HFFc6 (cell line): ENCODE results near the gene SLC37A3. TPM values are rescaled to one million over a fixed set of nuclear protein-coding genes. Genes with fewer than 3 reads are reported as not detected.
"Not testable (repeated sequence)": the region's sequence is repeated elsewhere in the genome, so short reads cannot be mapped to it uniquely, and the experiment has no call there.

Experiments
- DNase-seq: peaks from one replicate; pipeline ENCODE4 v3.0.0-alpha.2; 2018
- H3K27ac Mint-ChIP-seq: 2 replicates; pipeline ENCODE4 v1.8.0; 2020; ENCODE audit warnings: mild to moderate bottlenecking, mixed read lengths
- H3K27me3 Mint-ChIP-seq: 2 replicates; pipeline ENCODE4 v1.8.0; 2021; ENCODE audit warnings: mild to moderate bottlenecking, moderate library complexity, mixed read lengths; ENCODE audit not compliant: insufficient read depth
- H3K36me3 Mint-ChIP-seq: 2 replicates; pipeline ENCODE4 v1.8.0; 2021; ENCODE audit warnings: low read depth, mixed read lengths
- H3K4me1 Mint-ChIP-seq: 2 replicates; pipeline ENCODE4 v1.8.0; 2020; ENCODE audit warnings: low read depth, mixed read lengths
- H3K4me3 Mint-ChIP-seq: 2 replicates; pipeline ENCODE4 v1.8.0; 2020; ENCODE audit warnings: mild to moderate bottlenecking, moderate library complexity, mixed read lengths
- H3K9me3 Mint-ChIP-seq: 2 replicates; pipeline ENCODE4 v1.8.0; 2020; ENCODE audit warnings: mild to moderate bottlenecking, mixed read lengths
- total RNA-seq, 6 experiments: library from RNA; stranded (reverse); fragmentation: NEBNext Ultra II Directional; extraction: Animal tissue kit (Norgen Biotek cat#: 25700); gene quantifications; 2 replicates in 1 of 6; 3 replicates in 5 of 6; pipeline ENCODE4 v1.2.3, GENCODE V29; 2021
- TF ChIP-seq, protein P1 (sequence below): fragments of 200-600 bp; sonication (generic); IDR thresholded peaks from 2 replicates; pipeline ENCODE4 v1.5.0; 2021; ENCODE audit warnings: antibody characterized with exemption, mild to moderate bottlenecking

The SLC37A3 gene
- total RNA-seq, 6 experiments from 2014 or later: 26.3 to 32.8 (median 27.1) TPM

DNA sequence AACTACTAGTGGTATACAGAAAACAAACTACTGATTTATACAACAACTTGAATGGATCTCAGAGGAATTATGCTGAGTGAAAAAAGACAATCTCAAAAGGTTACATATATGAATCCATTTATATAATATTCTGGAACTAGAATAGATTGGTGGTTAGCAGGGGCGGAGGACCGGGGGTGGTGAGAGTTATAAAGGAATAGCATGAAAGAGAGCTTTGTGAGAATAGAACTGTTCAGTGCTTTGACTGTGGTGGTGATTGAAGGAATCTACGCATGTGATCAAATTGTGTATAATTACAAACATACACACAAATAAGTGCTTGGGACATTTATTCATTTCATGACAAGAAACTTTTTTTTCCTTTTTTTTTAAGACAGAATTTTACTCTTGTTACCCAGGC, 25.2 kb upstream of the SLC37A3 start:
- Mint-ChIP-seq H3K4me1 (no peaks in the 10 kb centered on the region), H3K27ac (no peak overlapping the region), H3K36me3 (no peaks in the 10 kb centered on the region), H3K4me3 (no peak overlapping the region), H3K9me3 (no peaks in the 10 kb centered on the region), H3K27me3 (peaks cover 27% of the 10 kb centered on the region)
- TF ChIP-seq, protein P1, sequence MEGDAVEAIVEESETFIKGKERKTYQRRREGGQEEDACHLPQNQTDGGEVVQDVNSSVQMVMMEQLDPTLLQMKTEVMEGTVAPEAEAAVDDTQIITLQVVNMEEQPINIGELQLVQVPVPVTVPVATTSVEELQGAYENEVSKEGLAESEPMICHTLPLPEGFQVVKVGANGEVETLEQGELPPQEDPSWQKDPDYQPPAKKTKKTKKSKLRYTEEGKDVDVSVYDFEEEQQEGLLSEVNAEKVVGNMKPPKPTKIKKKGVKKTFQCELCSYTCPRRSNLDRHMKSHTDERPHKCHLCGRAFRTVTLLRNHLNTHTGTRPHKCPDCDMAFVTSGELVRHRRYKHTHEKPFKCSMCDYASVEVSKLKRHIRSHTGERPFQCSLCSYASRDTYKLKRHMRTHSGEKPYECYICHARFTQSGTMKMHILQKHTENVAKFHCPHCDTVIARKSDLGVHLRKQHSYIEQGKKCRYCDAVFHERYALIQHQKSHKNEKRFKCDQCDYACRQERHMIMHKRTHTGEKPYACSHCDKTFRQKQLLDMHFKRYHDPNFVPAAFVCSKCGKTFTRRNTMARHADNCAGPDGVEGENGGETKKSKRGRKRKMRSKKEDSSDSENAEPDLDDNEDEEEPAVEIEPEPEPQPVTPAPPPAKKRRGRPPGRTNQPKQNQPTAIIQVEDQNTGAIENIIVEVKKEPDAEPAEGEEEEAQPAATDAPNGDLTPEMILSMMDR: no peak
- no peak for DNase-seq

DNA sequence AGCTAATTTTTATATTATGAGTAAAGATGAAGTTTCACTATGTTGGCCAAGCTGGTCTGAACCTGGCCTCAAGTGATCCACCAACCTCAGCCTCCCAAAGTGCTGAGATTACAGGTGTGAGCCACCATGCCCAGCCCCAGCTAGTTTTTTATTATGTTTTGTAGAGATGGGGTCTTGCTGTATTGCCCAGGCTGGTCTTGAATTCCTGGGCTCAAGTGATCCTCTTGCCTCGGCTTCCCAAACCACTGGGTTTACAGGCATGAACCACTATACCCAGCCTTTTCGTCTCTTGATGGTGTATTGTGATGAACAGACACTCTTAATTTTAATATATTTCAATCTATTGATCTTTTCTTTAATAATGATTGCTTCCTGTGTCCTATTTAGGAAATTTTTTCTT, 23.2 kb upstream of the SLC37A3 start:
- TF ChIP-seq, protein P1: no peak
- no peak for DNase-seq
- Mint-ChIP-seq H3K36me3 (no peaks in the 10 kb centered on the region), H3K4me3 (no peak overlapping the region), H3K27ac (no peak overlapping the region), H3K27me3 (peaks cover 33% of the 10 kb centered on the region), H3K9me3 (no peaks in the 10 kb centered on the region), H3K4me1 (no peaks in the 10 kb centered on the region)

DNA sequence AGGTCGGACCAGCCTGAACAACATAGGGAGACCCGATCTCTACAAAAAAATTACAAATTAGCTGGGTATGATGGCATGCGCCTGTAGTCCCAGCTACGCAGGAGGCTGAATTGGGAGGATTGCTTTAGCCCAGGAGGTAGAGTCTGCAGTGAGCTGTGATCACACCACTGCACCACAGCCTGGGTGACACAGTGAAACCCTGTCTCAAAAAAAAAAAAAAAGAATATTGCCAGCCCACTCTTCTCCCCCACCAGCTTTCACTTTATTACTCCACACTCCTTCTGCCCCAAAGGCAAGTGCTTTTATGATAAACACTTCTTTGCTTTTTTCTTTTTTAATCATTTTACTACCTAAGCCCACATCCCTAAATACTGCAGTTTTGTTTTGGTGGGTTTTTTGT, 20.3 kb upstream of the SLC37A3 start:
- no peak for DNase-seq
- TF ChIP-seq, protein P1: no peak
- H3K27me3 Mint-ChIP-seq: peaks cover 46% of the 10 kb centered on the region
- no peaks in the 10 kb centered on the region for H3K9me3 Mint-ChIP-seq
- no peaks in the 10 kb centered on the region for H3K36me3 Mint-ChIP-seq
- no peak overlapping the region for H3K27ac Mint-ChIP-seq
- H3K4me1 Mint-ChIP-seq: no peaks in the 10 kb centered on the region
- no peak overlapping the region for H3K4me3 Mint-ChIP-seq

DNA sequence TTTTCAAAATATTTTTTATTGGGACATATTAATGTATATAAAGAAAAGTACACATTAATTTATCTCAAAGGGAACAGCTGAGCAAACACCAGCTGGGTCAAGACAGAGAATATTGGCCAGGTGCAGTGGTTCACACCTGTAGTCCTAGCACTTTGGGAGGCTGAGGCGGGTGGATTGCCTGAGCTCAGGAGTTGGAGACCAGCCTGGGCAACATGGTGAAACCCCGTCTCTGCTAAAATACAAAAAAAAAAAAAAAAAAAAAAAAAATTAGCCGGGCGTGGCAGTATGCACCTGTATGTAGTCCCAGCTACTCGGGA, 19.8 kb upstream of the SLC37A3 start:
- H3K27ac Mint-ChIP-seq, H3K4me1 Mint-ChIP-seq, H3K9me3 Mint-ChIP-seq, H3K4me3 Mint-ChIP-seq, H3K36me3 Mint-ChIP-seq, DNase-seq: not testable (repeated sequence)
- peaks cover 45% of the 10 kb centered on the region for H3K27me3 Mint-ChIP-seq

DNA sequence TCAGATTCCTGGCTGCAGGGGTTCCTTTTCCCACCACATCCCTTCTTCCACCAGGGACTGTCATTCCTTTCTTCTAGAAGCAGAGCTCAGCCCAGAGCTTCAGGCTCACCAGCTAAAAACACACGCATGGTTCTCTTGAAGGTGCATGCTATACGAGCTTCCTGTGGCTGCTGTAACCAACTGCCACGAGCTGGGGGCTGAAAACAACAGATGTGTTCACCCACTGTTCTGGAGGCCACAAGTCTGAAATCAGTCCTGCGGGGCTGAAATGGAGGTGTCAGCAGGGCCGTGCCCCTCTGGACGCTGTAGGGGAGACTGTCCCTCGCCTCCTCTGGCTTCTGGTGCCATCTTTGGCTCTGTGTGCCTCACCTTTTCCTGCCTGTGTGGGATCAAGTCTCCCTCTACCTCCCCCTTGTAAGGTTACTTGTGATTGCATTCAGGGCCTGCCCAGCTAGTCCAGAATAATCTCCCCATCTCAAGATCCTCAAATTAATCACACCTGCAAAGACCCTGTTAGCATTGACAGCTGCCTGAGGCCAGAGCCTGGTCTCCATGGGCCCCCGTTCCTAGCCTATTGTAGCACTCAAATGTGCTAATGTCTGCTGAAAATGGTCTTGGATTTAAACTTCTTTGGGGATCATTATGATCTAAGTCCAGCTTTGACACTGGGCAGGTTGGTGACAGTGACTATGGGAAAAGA, 19.3 kb upstream of the SLC37A3 start:
- no peaks in the 10 kb centered on the region for H3K9me3 Mint-ChIP-seq
- no peaks in the 10 kb centered on the region for H3K4me1 Mint-ChIP-seq
- TF ChIP-seq, protein P1: no peak
- peaks cover 46% of the 10 kb centered on the region for H3K27me3 Mint-ChIP-seq
- no peak for DNase-seq
- no peak overlapping the region for H3K27ac Mint-ChIP-seq
- H3K36me3 Mint-ChIP-seq: no peaks in the 10 kb centered on the region
- H3K4me3 Mint-ChIP-seq: no peak overlapping the region

DNA sequence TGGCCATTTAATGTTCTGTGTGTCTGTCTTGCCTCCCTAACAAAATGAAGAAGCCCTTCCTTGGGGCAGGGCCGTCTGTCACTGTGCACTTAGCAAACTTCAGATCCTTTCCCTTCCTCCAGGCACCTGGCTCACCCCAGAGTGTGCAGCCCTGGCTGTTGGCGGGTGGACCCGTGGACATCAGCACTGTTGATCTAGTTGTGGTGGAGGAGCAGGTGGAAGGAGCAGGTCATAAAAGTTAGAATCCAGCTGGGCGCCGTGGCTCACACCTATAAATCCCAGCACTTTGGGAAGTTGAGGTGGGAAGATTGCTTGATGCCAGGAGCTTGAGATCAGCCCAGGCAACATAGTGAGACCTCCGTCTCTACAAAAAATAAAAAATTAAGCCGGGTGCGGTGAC, 18.2 kb upstream of the SLC37A3 start:
- DNase-seq: no peak
- Mint-ChIP-seq H3K36me3 (no peaks in the 10 kb centered on the region), H3K27me3 (peaks cover 46% of the 10 kb centered on the region), H3K9me3 (no peaks in the 10 kb centered on the region), H3K4me3 (no peak overlapping the region), H3K4me1 (no peaks in the 10 kb centered on the region), H3K27ac (no peak overlapping the region)
- TF ChIP-seq, protein P1: no peak

DNA sequence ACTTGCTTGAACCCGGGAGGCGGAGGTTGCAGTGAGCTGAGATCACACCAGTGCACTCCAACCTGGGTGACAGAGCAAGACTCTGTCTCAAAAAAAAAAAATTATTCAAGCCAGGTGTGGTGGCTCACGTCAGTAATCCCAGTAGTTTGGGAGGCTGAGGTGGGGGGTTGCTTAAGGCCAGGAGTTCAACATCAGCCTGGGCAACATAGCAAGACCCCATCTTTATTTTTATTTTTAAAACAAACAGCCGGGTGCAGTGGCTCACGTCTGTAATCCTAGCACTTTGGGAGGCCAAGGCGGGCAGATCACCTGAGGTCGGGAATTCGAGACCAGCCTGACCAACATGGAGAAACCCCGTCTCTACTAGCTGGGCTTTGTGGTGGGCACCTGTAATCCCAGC, 17.5 kb upstream of the SLC37A3 start:
- H3K4me3 Mint-ChIP-seq, H3K9me3 Mint-ChIP-seq, H3K4me1 Mint-ChIP-seq, H3K36me3 Mint-ChIP-seq, DNase-seq, H3K27ac Mint-ChIP-seq: not testable (repeated sequence)
- peaks cover 46% of the 10 kb centered on the region for H3K27me3 Mint-ChIP-seq
